NCI-H2196 (cell line): ENCODE data around the gene SLC25A21.

Source experiments
- DNase-seq: peaks from one replicate; lab custom pipeline; 2025; ENCODE audit not compliant: unreplicated experiment; lab: John Stamatoyannopoulos, UW

The SLC25A21 gene

DNA sequence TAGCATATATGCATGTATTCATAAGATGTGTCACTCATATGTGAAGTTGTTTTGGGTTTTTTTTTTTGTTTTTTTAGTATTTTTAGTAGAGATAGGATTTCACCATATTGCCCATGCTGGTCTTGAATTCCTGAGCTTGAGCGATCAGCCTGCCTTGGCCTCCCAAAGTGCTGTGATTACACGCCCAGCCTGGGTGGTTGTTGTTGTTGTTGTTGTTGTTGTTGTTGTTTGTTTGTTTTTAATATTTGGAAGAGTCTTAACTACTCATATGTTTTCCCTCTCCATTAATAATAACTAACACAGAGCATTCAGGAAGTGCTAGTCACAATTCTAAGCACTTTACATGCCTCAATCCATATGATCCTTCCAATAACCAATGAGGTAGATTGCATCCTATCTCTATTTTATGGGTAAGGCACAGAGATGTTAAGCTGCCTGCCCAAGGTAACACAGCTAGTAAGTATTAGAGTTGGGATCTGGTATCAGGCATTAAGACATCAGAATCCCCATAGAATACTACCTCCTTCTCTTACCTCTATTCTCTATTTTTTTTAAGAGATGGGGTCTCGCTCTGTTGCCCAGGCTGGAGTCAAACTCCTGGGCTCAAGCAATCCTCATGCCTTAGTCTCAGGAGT is 27.6 kb downstream of the SLC25A21 start:
- no peak for DNase-seq

GRCh38 chr14:37143475-37143874 is 28.9 kb downstream of the SLC25A21 start:
- DNase-seq: no peak

DNA sequence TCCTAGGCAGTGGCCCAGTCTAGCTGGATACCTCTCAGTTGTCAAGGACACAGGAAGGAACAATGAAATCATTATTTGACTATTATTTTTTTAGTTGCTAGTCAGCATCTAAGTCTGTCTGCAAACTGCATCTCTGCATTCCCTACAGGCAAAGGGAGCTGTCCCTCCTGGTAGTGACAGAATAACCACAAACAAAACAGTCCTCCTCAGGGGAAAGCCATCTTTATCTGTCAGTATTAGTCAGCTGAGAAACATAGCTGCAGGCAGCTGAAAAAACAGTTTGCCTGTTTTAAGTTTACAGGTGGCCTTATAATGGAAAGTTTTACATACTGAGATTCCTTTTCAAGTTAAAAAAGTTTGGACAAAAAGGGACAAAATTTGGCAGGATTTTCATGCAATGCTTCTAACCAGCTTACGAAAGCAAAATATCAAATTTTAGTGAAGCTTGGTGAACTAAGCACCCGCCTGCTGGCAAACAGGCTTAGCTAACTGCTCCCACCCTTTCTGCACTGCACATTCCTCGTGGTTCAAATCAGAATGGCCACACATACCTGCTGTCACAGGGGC is 29.5 kb downstream of the SLC25A21 start:
- DNase-seq: no peak

DNA sequence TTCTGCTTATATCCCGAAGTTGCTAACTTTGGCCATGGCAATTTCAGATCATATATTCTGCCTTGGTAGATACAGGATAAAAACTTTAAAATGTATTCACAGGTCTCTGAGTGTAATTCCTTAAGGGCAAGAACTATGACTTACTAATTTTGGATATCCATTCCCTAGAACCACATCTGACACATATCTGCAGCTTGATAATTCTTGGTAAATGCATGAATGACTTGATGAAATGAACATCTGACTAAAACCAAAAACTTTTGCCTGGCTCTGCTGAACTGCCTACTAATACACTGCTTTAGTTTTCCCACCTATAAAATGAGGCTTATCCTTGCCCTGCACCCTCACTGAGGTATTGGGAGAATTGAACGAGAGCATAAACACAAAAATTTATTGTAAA is 32.2 kb downstream of the SLC25A21 start:
- DNase-seq: no peak

GRCh38 chr14:37139710-37140109 is 32.7 kb downstream of the SLC25A21 start:
- no peak for DNase-seq

GRCh38 chr14:37138898-37139297 is 33.5 kb downstream of the SLC25A21 start:
- no peak for DNase-seq

GRCh38 chr14:37133284-37133913 is 39.0 kb downstream of the SLC25A21 start:
- DNase-seq: no peak

- DNase-seq: no peak
Observed at GRCh38 chr14:37131205-37131604, 41.2 kb downstream of the SLC25A21 start.

DNA sequence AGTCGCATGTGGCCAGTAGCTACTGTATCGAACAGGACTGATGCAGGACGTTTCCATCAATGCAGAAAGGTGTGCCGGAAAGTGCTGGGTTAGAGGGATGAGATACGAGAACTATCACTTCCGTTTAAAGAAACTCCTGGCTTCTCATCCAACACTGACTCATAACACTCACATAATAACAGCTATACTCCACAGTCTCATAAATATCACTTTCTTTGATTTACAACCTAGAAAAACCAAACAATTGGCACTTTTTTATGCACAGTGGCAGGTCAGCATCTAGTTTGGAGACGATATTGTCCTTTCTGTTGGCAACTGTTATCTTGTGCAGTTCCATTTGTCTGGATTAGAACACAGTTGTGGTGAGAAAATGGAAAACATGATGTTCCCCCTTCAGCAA is 43.4 kb downstream of the SLC25A21 start:
- no peak for DNase-seq

DNA sequence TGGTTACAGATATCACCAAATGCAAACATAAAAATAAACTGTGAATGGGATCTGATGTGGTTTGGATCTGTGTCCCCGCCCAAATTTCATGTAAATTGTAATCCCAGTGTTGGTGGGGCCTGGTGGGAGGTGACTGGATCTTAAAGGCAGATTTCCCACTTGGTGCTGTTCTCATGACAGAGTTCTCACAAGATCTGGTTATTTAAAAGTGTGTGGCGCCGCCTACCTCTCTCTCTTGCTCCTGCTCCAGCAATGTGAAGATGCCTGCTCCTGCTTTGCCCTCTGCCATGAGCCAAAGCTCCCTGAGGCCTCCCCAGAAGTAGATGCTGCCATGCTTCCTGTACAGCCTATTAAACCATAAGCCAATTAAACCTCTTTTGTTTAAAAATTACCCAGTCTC is 47.8 kb downstream of the SLC25A21 start:
- DNase-seq: no peak

GRCh38 chr14:37122919-37123639 is 49.3 kb downstream of the SLC25A21 start:
- DNase-seq: no peak

GRCh38 chr14:37122288-37122687 is 50.1 kb downstream of the SLC25A21 start:
- no peak for DNase-seq

DNA sequence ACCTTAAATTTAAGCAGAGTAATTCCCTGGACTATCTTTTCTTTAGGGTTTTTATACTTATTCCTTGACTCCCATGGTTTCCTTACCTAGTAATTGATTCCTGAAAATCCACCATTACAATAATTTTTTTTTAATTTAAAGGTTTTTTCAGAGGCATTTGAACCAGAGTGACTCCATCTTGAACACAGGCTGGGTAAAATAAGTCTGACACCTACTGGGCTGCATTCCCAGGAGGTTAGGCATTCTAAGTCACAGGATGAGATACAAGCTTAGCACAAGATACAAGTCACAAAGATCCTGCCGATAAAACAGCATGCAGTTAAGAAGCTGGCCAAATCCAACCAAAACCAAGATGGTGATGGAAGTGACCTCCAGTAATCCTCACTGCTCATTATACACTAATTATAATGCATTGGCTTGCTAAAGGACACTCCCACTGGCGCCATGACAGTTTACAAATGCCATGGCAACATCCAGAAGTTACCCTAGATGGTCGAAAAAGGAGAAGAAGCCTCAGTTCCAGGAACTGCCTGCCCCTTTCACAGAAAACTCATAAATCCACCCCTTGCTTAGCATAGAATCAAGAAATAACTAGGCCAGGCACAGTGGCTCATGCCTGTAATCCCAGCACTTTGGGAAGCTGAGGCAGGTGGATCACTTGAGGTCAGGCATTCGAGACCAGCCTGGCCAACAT is 53.6 kb downstream of the SLC25A21 start:
- DNase-seq: no peak

- peak; percentile 18 for DNase-seq
Observed at GRCh38 chr14:37116933-37117849, 55.2 kb downstream of the SLC25A21 start.

- no peak for DNase-seq
Observed at GRCh38 chr14:37115406-37115805, 57.0 kb downstream of the SLC25A21 start.

DNA sequence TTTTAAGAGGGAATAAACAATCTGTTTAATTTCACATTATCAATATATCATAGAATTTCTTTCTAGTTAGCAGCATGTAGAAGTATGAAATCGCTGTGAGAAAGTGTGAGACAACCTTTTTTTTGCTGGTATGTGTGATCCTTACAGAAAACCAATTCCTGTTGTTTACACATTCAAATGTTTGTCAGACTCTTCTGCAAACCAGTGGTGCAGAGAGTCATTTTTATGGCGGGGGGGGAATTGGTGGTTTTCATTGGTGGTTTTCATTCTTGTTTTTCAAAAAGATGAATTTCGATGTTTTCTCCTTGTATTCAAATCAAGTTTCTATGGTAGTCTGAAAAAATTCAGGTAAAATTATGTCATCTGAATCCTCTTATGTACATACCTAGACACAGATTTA is 57.8 kb downstream of the SLC25A21 start:
- no peak for DNase-seq

GRCh38 chr14:37114002-37114401 is 58.4 kb downstream of the SLC25A21 start:
- DNase-seq: no peak

DNA sequence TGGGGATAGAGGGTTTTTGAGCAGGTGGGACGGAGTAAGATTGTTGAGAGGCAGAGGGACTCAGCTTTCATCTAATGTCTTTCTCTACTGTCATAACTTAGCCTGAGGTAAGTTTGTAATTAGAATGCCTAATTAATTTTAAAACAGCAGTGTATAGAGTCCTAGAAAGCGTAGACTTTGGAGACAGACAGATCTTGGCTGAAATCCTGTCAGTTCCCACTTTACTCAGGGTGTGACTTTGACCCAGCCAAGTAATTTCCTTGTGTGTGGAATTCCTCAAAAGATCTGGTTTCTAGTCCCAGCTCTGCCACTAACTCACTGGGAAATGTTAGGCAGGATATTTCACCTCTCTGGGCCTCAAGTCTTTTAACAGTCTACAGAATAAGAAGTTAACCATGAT is 74.3 kb downstream of the SLC25A21 start:
- no peak for DNase-seq

DNA sequence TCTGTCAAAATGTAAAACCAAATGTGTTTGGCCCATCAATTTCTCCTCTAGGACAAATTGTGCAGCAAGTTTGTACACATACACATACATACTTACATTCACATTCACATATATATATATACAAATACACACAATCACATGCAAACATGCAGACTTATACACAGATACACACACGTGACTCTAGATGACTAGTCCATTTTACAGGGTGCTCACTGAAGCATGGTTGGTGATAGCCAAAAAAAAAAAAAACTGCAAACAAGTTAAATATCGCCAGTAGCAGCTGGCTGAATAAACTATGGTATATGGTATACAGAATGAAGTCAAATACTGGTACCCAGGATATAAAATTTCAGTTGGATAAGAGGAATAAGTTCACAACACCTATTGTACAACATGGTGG is 77.9 kb downstream of the SLC25A21 start:
- DNase-seq: no peak

- DNase-seq: no peak
Observed at GRCh38 chr14:37093364-37093763, 79.0 kb downstream of the SLC25A21 start.
